ENCODE results near the gene PDE9A. TPM values are rescaled to one million over a fixed set of nuclear protein-coding genes. Genes with fewer than 3 reads are reported as not detected.

PDE9A gene
- total RNA-seq, 1 experiment from 2014 or later, result 31.9 TPM

DNA sequence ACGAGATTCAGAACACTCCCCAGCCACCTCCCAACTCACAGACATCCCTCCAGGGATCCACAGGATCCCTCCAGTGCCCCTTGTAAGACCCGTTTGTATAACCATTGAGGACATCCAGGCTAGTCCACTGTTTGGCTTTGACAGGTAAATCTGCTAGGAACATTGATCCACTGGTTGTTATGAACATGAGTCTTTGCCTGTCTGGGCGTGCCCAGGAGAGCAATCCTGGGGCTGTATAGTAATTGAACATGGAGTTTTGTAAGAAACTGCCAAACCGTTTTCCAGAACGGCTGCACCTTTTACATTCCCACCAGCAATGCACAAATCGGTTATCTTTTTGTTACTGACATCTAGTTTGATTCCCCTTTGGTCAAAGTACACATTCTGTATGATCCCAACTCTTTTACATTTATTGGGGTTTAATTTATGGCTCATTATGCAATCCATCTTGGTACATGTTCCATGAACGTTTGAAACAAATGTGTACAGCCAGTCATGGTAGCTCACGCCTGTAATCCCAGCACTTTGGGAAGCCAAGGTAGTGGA lies 137.2 kb downstream of the PDE9A start:
- Histone ChIP-seq H2BK20ac (ENCODE audit: low read depth, low read length, poor library complexity, severe bottlenecking) (no peak overlapping the region), H3K56ac (ENCODE audit: insufficient read length, low read depth, low read length) (no peak overlapping the region), H3T11ph (ENCODE audit: low read length) (no peak overlapping the region), H4K91ac (ENCODE audit: insufficient read length, low read depth, low read length) (no peak overlapping the region), H3K4me2 (ENCODE audit: insufficient read depth, insufficient read length, low read length) (no peak overlapping the region), H2BK120ac (ENCODE audit: low read depth, low read length, poor library complexity, severe bottlenecking) (no peak overlapping the region), H3K4ac (ENCODE audit: low read depth, low read length) (no peak overlapping the region), H4K20me1 (ENCODE audit: control insufficient read depth, insufficient read depth, insufficient read length) (no peaks in the 10 kb centered on the region), H3K79me1 (ENCODE audit: insufficient read depth, low read depth, low read length, poor library complexity, severe bottlenecking) (no peaks in the 10 kb centered on the region), H2BK5ac (ENCODE audit: insufficient read length, low read length) (no peak overlapping the region), H2AFZ (ENCODE audit: low read length) (no peak overlapping the region), H3K79me2 (ENCODE audit: insufficient read depth, low read length) (no peaks in the 10 kb centered on the region), H2AK5ac (ENCODE audit: insufficient read length, low read length) (no peak overlapping the region), H2BK15ac (ENCODE audit: low read depth, low read length) (no peak overlapping the region), H3K9ac (ENCODE audit: extremely low read depth, insufficient read length, low read length) (no peak overlapping the region), H3K18ac (ENCODE audit: insufficient read length, low read depth, low read length) (no peak overlapping the region), H4K8ac (replicated peaks; ENCODE audit: insufficient read length, low read depth, low read length) (no peak overlapping the region), H3K4me1 (ENCODE audit: insufficient read depth, low read length) (peaks cover 2% of the 10 kb centered on the region; the same call in 1 of the 2 replicates), H3K23me2 (ENCODE audit: insufficient read length, low read depth, low read length, poor library complexity, severe bottlenecking) (no peaks in the 10 kb centered on the region), H3K23ac (ENCODE audit: insufficient read length, low read depth, low read length) (no peak overlapping the region), H3K27me3 (ENCODE audit: insufficient read depth, low read length) (no peaks in the 10 kb centered on the region; the same call in 1 of the 2 replicates), H2BK12ac (ENCODE audit: insufficient read length, low read depth, low read length) (no peak overlapping the region), H3K9me3 (ENCODE audit: control insufficient read depth, low read depth, low read length) (no peaks in the 10 kb centered on the region), H3K14ac (ENCODE audit: insufficient read depth, low read length) (no peak overlapping the region), H4K5ac (ENCODE audit: insufficient read length, low read depth, low read length) (no peak overlapping the region), H3K27ac (ENCODE audit: insufficient read length, low read depth, low read length) (no peak overlapping the region)
- peaks cover 0 to 6% (median 4%) of the 10 kb centered on the region in 3 experiments; a peak in 2 of 7 replicates for H3K36me3 Mint-ChIP-seq (ENCODE audit: insufficient read depth in 1 of 3, low read depth in 3 of 3)
- no peak for DNase-seq
- peaks cover 11% of the 10 kb centered on the region for H3K27me3 Mint-ChIP-seq (ENCODE audit: low read depth)
- H3K27ac Mint-ChIP-seq, result peak overlapping the region in 1 of 3 experiments; percentile 77; a peak in 1 of 7 replicates
- H3K4me1 Mint-ChIP-seq, result peaks cover 24 to 29% of the 10 kb centered on the region in 2 experiments
- WGBS (ENCODE audit: extremely low coverage, insufficient read length, low lambda C conversion rate), result no CpG with 5 or more reads among the region's 8 CpGs
- peaks cover 6 to 8% of the 10 kb centered on the region in 2 experiments for H3K9me3 Mint-ChIP-seq
- TF ChIP-seq, protein P1, sequence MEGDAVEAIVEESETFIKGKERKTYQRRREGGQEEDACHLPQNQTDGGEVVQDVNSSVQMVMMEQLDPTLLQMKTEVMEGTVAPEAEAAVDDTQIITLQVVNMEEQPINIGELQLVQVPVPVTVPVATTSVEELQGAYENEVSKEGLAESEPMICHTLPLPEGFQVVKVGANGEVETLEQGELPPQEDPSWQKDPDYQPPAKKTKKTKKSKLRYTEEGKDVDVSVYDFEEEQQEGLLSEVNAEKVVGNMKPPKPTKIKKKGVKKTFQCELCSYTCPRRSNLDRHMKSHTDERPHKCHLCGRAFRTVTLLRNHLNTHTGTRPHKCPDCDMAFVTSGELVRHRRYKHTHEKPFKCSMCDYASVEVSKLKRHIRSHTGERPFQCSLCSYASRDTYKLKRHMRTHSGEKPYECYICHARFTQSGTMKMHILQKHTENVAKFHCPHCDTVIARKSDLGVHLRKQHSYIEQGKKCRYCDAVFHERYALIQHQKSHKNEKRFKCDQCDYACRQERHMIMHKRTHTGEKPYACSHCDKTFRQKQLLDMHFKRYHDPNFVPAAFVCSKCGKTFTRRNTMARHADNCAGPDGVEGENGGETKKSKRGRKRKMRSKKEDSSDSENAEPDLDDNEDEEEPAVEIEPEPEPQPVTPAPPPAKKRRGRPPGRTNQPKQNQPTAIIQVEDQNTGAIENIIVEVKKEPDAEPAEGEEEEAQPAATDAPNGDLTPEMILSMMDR (conservative IDR thresholded peaks at IDR 0.05), result no peak
- H3K4me3 Mint-ChIP-seq, result no peak overlapping the region
